Left lung (tissue), 14 donors: ENCODE data around the gene EXO5. TPM values are rescaled to one million over a fixed set of nuclear protein-coding genes. Genes with fewer than 3 reads are reported as not detected.

ENCODE experiments used
- ATAC-seq: fragments of 200-7000 bp; cut with Tn5 transposase; one replicate; pipeline ENCODE4 v1.9.1; 2020; ENCODE audit warnings: moderate library complexity
- DNase-seq, 4 donors: peaks; one replicate each; pipeline ENCODE4 v3.0.0-alpha.2; 2013 to 2020
- H3K27ac ChIP-seq, 2 donors: fragments of 200-600 bp; sonication (generic) in 1 of 2; one replicate each; pipeline versions ENCODE4 v1.5.0 to v1.8.0; 2020 to 2021
- H3K27me3 ChIP-seq, 2 donors: fragments of 200-600 bp; sonication (generic) in 1 of 2; one replicate each; pipeline versions ENCODE4 v1.5.0 to v1.8.0; 2020 to 2021
- H3K36me3 ChIP-seq, 2 donors: fragments of 200-600 bp; sonication (generic) in 1 of 2; one replicate each; pipeline versions ENCODE4 v1.5.0 to v1.8.0; 2020 to 2021
- H3K4me1 ChIP-seq, 2 donors: fragments of 200-600 bp; one replicate each; pipeline ENCODE4 v1.8.0; 2021
- H3K4me3 ChIP-seq, 2 donors: fragments of 200-600 bp; sonication (generic) in 1 of 2; one replicate each; pipeline versions ENCODE4 v1.5.0 to v1.8.0; 2020 to 2021; ENCODE audit warnings: mild to moderate bottlenecking in 1 of 2
- H3K9me3 ChIP-seq, 2 donors: fragments of 200-600 bp; sonication (generic) in 1 of 2; one replicate each; pipeline versions ENCODE4 v1.5.0 to v1.8.0; 2020 to 2021
- CTCF ChIP-seq, 2 donors: fragments of 200-600 bp; sonication (generic) in 1 of 2; IDR thresholded peaks; one replicate each; pipeline versions ENCODE4 v1.5.0 to v1.8.0; 2021; ENCODE audit warnings: antibody characterized with exemption in 2 of 2
- intact Hi-C, 2 donors: fragments of 100-400 bp; cut with DNase I; formaldehyde crosslinking; loops; one replicate each; pipeline versions ENCODE4 v1.11.2 to v1.14.2; 2022
- long read RNA-seq, 12 donors: library from polyadenylated mRNA in 2 of 12; unstranded in 2 of 12; transcript quantifications; one replicate each; pipeline ENCODE4 v2.0.0 and lab custom pipeline, GENCODE V29; 2019 to 2026
- polyA plus RNA-seq, 6 donors: library from polyadenylated mRNA; unstranded; fragments of 120-200 nt; gene quantifications; one replicate each; pipeline ENCODE4 v1.2.1, GENCODE V29; 2013; ENCODE audit not compliant: insufficient read length in 6 of 6
- total RNA-seq, 2 donors: library from RNA; stranded (reverse); fragmentation: NEBNext Ultra II Directional; extraction: Animal tissue kit (Norgen Biotek cat#: 25700); gene quantifications; one replicate each; pipeline ENCODE4 v1.2.1, GENCODE V29; 2021
- donor health status: DM: no; HTN: yes; CAD: no.
- donor health status: DM: no; HTN: no; CAD: no.

The EXO5 gene, protein sequence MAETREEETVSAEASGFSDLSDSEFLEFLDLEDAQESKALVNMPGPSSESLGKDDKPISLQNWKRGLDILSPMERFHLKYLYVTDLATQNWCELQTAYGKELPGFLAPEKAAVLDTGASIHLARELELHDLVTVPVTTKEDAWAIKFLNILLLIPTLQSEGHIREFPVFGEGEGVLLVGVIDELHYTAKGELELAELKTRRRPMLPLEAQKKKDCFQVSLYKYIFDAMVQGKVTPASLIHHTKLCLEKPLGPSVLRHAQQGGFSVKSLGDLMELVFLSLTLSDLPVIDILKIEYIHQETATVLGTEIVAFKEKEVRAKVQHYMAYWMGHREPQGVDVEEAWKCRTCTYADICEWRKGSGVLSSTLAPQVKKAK
- total RNA-seq (1 to 10 TPM; 8.2 to 8.5 TPM), polyA plus RNA-seq (10 to 100 TPM; 10.9 to 15.3 (median 14.1) TPM)
- long read RNA-seq, donor 1, partial matches to known transcripts, result 0 of 5 reads
- long read RNA-seq, donor 1, other reads (novel, unspliced or antisense), result 0 of 5 reads
- long read RNA-seq, donor 2, partial matches to known transcripts, result 6 of 13 reads
- long read RNA-seq, donor 2, other reads (novel, unspliced or antisense), result 0 of 13 reads
- long read RNA-seq, donor 3, partial matches to known transcripts, result 0 of 4 reads
- long read RNA-seq, donor 3, other reads (novel, unspliced or antisense), result 0 of 4 reads
- long read RNA-seq, donor 4, partial matches to known transcripts, result 1 of 5 reads
- long read RNA-seq, donor 4, other reads (novel, unspliced or antisense), result 0 of 5 reads
- long read RNA-seq, donor 5, partial matches to known transcripts, result 0 of 3 reads
- long read RNA-seq, donor 5, other reads (novel, unspliced or antisense), result 0 of 3 reads
- long read RNA-seq, donor 6, partial matches to known transcripts, result 0 of 11 reads
- long read RNA-seq, donor 6, other reads (novel, unspliced or antisense), result 0 of 11 reads
- long read RNA-seq, donor 7, partial matches to known transcripts, result 0 of 2 reads
- long read RNA-seq, donor 7, other reads (novel, unspliced or antisense), result 0 of 2 reads
- long read RNA-seq, donor 8, partial matches to known transcripts, result 0 of 5 reads
- long read RNA-seq, donor 8, other reads (novel, unspliced or antisense), result 0 of 5 reads
- long read RNA-seq, donor 9, result 0 reads
- long read RNA-seq, donor 10, partial matches to known transcripts, result 0 of 7 reads
- long read RNA-seq, donor 10, other reads (novel, unspliced or antisense), result 0 of 7 reads
- long read RNA-seq, donor 11, partial matches to known transcripts, result 0 of 6 reads
- long read RNA-seq, donor 11, other reads (novel, unspliced or antisense), result 0 of 6 reads
- long read RNA-seq, donor 12, partial matches to known transcripts, result 0 of 3 reads
- long read RNA-seq, donor 12, other reads (novel, unspliced or antisense), result 0 of 3 reads

DNA sequence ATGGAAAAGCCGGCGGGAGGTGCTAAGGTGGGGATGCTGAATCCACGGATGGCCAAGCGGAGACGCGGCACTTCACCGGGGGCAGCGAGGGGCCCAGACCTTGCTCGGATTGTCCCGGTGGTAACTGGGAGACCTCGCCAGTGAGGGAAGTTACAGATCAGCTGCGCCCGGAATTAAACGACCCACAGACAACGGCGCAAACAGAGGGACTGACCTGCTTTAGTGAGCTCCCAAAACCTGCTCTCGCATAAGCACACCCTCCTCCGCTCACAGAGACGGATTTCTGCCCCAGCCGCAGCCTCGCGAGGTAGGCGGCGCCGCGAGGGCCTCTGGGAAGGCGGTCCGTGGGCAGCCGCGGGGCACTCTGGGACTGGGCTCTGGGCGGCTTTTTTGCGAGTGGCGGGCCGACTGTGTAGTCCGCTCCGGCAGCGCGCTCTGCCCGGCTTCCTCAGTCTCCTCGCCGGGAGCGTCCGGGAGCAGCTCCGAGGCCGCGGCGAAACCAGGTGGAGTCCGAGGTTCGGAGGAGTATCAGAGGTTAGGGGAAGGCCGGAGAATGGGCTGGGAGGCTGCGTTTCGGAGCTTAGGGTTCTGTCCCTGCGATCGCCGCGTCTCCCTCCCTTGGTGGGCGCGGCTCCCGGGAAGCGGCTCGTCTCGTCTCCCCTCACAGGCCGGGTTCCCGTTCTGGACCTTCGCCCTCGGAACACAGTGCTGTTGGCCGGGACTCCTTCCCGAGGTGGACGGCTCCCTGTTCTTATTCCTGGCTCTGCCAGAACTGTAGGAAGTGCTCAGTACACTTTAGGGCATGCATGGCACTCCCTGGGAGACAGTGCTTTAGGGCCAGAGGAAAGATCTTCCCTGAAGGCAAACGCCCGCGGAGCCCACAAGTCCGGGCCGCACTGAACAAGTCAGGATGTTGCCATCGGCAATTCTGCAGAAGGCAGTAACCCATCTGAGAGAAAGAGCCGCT, at the start of gene EXO5:
TSS of gene EXO5 (plus strand) at position 393 of the 967 bp plus-strand sequence. CDS start 5,778 bp downstream, outside the sequence.
- TF ChIP-seq CTCF (IDR thresholded peaks at IDR 0.05), result no peak
- Histone ChIP-seq H3K4me3 (peak within 1 kb of the TSS; percentile 65 to 81), H3K27ac (peak within 1 kb of the TSS; percentile 80), H3K9me3 (peaks cover 0 to 58% of the 10 kb centered on the region in 2 donors), H3K27me3 (no peaks in the 10 kb centered on the region), H3K36me3 (peaks cover 0 to 3% of the 10 kb centered on the region in 2 donors), H3K4me1 (peaks cover 0 to 15% of the 10 kb centered on the region in 2 donors)
- intact Hi-C loops, result no loop called here
- DNase-seq (peak; percentile 63 to 98 (median 80)), ATAC-seq (peak; percentile 100)

DNA sequence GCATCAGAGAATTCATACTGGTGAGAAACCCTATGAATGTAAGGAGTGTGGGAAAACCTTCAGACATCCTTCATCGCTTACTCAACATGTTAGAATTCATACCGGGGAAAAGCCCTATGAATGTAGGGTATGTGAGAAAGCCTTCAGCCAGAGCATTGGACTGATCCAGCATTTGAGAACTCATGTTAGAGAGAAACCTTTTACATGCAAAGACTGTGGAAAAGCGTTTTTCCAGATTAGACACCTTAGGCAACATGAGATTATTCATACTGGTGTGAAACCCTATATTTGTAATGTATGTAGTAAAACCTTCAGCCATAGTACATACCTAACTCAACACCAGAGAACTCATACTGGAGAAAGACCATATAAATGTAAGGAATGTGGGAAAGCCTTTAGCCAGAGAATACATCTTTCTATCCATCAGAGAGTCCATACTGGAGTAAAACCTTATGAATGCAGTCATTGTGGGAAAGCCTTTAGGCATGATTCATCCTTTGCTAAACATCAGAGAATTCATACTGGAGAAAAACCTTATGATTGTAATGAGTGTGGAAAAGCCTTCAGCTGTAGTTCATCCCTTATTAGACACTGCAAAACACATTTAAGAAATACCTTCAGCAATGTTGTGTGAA, 45.5 kb upstream of the EXO5 start:
- DNase-seq (no peak), ATAC-seq (no peak)
- intact Hi-C loops, result no loop called here
- TF ChIP-seq CTCF (IDR thresholded peaks at IDR 0.05), result no peak
- Histone ChIP-seq H3K9me3 (peaks cover 34 to 100% of the 10 kb centered on the region in 2 donors), H3K27me3 (no peaks in the 10 kb centered on the region), H3K4me3 (no peak overlapping the region), H3K27ac (no peak overlapping the region), H3K4me1 (no peaks in the 10 kb centered on the region), H3K36me3 (peaks cover 0 to 48% of the 10 kb centered on the region in 2 donors)

DNA sequence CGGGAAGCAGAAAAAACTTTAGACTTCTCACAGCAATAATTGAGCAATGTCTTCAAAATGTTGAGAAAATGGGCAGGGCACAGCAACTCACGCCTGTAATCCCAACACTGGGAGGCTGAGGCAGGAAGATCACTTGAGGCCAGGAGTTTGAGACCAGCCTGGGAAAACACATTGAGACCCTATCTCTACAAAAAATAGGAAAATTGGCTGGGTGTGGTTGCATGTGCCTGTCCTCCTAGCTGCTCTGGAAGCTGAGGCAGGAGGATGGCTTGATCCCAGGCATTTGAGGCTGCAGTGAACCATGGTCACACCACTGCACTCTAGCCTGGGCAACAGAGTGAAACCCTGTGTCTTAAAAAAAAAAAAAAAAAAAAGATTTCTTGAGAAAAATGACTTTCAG, 39.2 kb upstream of the EXO5 start:
- H3K27me3 ChIP-seq, result no peaks in the 10 kb centered on the region
- intact Hi-C loops, result no loop called here
- DNase-seq (no peak), ATAC-seq (no peak)
- TF ChIP-seq CTCF (IDR thresholded peaks at IDR 0.05), result no peak
- no peak overlapping the region for H3K27ac ChIP-seq
- H3K4me3 ChIP-seq, result no peak overlapping the region
- peaks cover 18 to 91% of the 10 kb centered on the region in 2 donors for H3K9me3 ChIP-seq
- H3K4me1 ChIP-seq, result no peaks in the 10 kb centered on the region
- peaks cover 0 to 3% of the 10 kb centered on the region in 2 donors for H3K36me3 ChIP-seq

- DNase-seq (no peak), ATAC-seq (no peak)
- Histone ChIP-seq H3K27ac (no peak overlapping the region), H3K36me3 (no peaks in the 10 kb centered on the region), H3K27me3 (no peaks in the 10 kb centered on the region), H3K4me1 (peaks cover 0 to 15% of the 10 kb centered on the region in 2 donors), H3K9me3 (peaks cover 0 to 50% of the 10 kb centered on the region in 2 donors), H3K4me3 (no peak overlapping the region)
- no peak for TF ChIP-seq CTCF (IDR thresholded peaks at IDR 0.05)
- intact Hi-C loops, result no loop called here
These were observed 33.3 kb upstream of the EXO5 start for GRCh38 chr1:40475268-40475667.
